Measurements from ENCODE around the gene COQ3. TPM values are rescaled to one million over a fixed set of nuclear protein-coding genes. Genes with fewer than 3 reads are reported as not detected.

The COQ3 gene
- total RNA-seq, 6 donors from 2014 or later: 0.55 to 5.4 (median 3.2) TPM

DNA sequence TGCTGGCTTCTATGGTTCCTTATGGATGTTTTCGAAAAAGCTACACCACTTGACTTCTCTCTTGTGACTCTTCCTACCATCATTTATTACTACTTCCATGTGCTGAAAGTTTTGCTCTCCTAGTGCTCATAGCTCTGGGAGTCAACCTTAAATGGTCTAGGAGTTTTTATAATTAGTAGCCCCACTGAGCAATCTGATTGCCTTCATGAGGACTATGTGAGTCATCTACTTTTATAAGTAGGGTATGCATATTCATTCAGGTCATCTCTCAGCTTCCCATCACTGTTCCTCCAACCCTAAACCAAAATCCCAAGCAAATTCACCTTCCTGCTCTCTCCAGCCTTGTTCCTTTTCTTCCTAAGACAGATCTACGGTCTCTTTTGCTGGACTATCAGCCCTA, 27.1 kb downstream of the COQ3 start:
- no peaks in the 10 kb centered on the region for H3K36me3 ChIP-seq
- H3K9me3 ChIP-seq: no peaks in the 10 kb centered on the region
- 95 to 100% methylated on average over 2 of the region's 2 CpGs for WGBS, 2 donors
- ATAC-seq (ENCODE audit: low FRiP score in 2 of 2) (no peak), DNase-seq (no peak)
- no peaks in the 10 kb centered on the region for H3K4me1 ChIP-seq
- no peak overlapping the region for H3K4me3 ChIP-seq
- H3K27me3 ChIP-seq: no peaks in the 10 kb centered on the region
- H3K27ac ChIP-seq: no peak overlapping the region
- TF ChIP-seq EP300 (IDR thresholded peaks at IDR 0.05): no peak
- TF ChIP-seq POLR2AphosphoS5 (IDR thresholded peaks at IDR 0.05): no peak
- TF ChIP-seq, protein P1, sequence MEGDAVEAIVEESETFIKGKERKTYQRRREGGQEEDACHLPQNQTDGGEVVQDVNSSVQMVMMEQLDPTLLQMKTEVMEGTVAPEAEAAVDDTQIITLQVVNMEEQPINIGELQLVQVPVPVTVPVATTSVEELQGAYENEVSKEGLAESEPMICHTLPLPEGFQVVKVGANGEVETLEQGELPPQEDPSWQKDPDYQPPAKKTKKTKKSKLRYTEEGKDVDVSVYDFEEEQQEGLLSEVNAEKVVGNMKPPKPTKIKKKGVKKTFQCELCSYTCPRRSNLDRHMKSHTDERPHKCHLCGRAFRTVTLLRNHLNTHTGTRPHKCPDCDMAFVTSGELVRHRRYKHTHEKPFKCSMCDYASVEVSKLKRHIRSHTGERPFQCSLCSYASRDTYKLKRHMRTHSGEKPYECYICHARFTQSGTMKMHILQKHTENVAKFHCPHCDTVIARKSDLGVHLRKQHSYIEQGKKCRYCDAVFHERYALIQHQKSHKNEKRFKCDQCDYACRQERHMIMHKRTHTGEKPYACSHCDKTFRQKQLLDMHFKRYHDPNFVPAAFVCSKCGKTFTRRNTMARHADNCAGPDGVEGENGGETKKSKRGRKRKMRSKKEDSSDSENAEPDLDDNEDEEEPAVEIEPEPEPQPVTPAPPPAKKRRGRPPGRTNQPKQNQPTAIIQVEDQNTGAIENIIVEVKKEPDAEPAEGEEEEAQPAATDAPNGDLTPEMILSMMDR (IDR thresholded peaks at IDR 0.05): no peak
- TF ChIP-seq POLR2A (IDR thresholded peaks at IDR 0.05): no peak

DNA sequence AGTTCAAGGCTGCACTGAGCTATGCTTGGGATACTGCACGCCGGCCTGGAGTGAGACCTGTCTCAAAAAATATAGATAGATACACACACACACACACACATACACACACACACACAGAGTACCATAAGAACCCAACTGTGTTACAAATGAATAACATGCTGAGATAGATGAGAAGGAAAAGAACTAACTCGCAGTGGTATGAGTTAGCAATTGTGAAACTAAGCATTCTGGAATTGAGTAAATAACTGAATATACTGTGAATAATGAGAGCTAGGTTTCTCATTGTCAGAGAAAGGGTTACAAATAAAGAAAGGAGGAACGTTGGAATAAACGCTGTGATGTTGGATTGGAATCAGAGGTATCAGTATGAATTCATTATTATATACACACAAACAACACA, 30.0 kb downstream of the COQ3 start:
- no peaks in the 10 kb centered on the region for H3K4me1 ChIP-seq
- DNase-seq: no peak
- no peak for TF ChIP-seq EP300 (IDR thresholded peaks at IDR 0.05)
- TF ChIP-seq POLR2AphosphoS5 (IDR thresholded peaks at IDR 0.05): no peak
- TF ChIP-seq, protein P1 (IDR thresholded peaks at IDR 0.05): no peak
- no peak for TF ChIP-seq POLR2A (IDR thresholded peaks at IDR 0.05)
- no peak for ATAC-seq (ENCODE audit: low FRiP score in 2 of 2)
- H3K9me3 ChIP-seq: no peaks in the 10 kb centered on the region
- H3K36me3 ChIP-seq: no peaks in the 10 kb centered on the region
- no peak overlapping the region for H3K27ac ChIP-seq
- H3K27me3 ChIP-seq: no peaks in the 10 kb centered on the region
- 78 to 88% methylated on average over 5 of the region's 5 CpGs for WGBS, 2 donors
- H3K4me3 ChIP-seq: no peak overlapping the region

DNA sequence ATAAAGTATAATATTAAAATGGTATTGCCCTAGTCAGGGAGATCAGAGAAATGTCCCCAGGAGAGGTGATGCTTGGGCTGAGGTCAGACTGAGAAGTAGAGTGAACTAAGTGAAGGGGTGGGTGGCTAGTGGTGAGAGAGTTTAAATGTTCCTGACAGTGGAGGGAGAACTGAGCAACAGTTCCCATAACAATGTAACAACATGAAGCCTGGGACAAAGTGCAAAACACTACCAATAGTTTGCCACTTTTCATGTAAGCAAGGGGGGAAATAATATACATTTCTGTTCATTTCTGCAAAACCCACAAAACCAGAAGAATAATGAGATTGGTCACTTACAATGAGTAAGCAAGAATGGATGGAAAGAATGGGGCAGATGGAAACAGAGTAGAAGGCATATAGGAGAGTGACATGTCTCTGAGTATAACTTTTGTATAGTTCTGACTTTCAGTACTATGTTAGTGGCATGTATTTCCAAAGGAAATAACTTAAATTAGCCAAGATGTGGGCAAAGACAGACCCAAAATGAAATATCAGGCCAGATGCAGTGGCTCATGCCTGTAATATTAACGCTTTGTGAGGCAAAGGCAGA, 31.2 kb downstream of the COQ3 start:
- Histone ChIP-seq H3K27me3 (no peaks in the 10 kb centered on the region), H3K27ac (no peak overlapping the region), H3K4me3 (no peak overlapping the region), H3K36me3 (no peaks in the 10 kb centered on the region), H3K9me3 (no peaks in the 10 kb centered on the region), H3K4me1 (no peaks in the 10 kb centered on the region)
- no peak for DNase-seq
- TF ChIP-seq POLR2AphosphoS5 (IDR thresholded peaks at IDR 0.05): no peak
- TF ChIP-seq, protein P1 (IDR thresholded peaks at IDR 0.05): no peak
- TF ChIP-seq EP300 (IDR thresholded peaks at IDR 0.05): no peak
- TF ChIP-seq POLR2A (IDR thresholded peaks at IDR 0.05): no peak
- 83 to 92% methylated on average over 1 of the region's 1 CpG for WGBS, 2 donors
- no peak for ATAC-seq (ENCODE audit: low FRiP score in 2 of 2)

DNA sequence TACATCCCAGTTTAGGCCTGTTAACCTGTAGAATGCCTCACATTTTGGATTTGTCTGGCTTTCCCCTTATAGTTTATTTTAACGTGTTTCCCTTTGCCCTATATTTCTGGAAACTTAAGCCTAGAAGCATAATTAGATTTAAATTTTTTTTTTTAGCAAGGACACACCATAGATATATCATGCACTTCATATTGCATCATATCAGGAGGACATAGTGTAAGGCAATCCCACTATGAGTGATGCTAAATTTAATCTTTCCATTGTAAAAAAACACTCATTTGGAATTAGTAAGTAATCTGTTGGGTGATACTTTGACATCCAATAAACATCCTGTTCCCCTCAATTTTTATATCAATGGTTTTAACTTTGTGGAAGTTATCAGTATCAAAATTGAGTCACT, 34.2 kb downstream of the COQ3 start:
- Histone ChIP-seq H3K4me3 (no peak overlapping the region), H3K36me3 (no peaks in the 10 kb centered on the region), H3K9me3 (no peaks in the 10 kb centered on the region), H3K4me1 (no peaks in the 10 kb centered on the region), H3K27ac (no peak overlapping the region), H3K27me3 (no peaks in the 10 kb centered on the region)
- TF ChIP-seq POLR2AphosphoS5 (IDR thresholded peaks at IDR 0.05) (no peak), POLR2A (IDR thresholded peaks at IDR 0.05) (no peak), EP300 (IDR thresholded peaks at IDR 0.05) (no peak)
- TF ChIP-seq, protein P1 (IDR thresholded peaks at IDR 0.05): no peak
- WGBS, 2 donors: 62 to 80% methylated on average over 1 of the region's 1 CpG
- ATAC-seq (ENCODE audit: low FRiP score in 2 of 2): no peak
- DNase-seq: no peak

DNA sequence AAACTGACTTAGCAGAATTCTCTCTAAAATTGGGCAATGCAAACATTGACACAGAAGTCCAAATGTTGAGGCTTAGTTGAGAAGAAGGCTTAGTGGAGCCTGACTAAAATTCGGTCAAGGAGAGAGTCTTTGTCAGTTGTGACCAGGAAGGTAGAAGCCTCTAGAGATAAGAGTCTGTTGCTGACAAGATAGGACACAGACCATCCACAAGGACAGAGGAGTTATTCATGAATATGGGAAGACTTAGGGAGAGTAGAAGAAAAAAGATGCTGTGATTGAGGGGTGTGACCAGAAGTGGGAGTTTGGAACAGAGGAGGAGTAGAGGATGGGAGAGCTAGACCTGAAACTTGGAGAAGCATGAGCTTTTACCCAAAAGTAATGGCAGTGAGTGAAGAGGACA, 37.4 kb downstream of the COQ3 start:
- H3K27me3 ChIP-seq: no peaks in the 10 kb centered on the region
- no peak overlapping the region for H3K4me3 ChIP-seq
- no peaks in the 10 kb centered on the region for H3K4me1 ChIP-seq
- DNase-seq: no peak
- WGBS, 2 donors: 67 to 78% methylated on average over 1 of the region's 1 CpG
- H3K36me3 ChIP-seq: no peaks in the 10 kb centered on the region
- no peak for TF ChIP-seq EP300 (IDR thresholded peaks at IDR 0.05)
- TF ChIP-seq, protein P1 (IDR thresholded peaks at IDR 0.05): no peak
- TF ChIP-seq POLR2A (IDR thresholded peaks at IDR 0.05): no peak
- no peak for TF ChIP-seq POLR2AphosphoS5 (IDR thresholded peaks at IDR 0.05)
- H3K9me3 ChIP-seq: no peaks in the 10 kb centered on the region
- no peak overlapping the region for H3K27ac ChIP-seq
- no peak for ATAC-seq (ENCODE audit: low FRiP score in 2 of 2)
